Retinal pigment epithelial cell (primary cell): ENCODE results near the gene PKIB.

Source experiments
- DNase-seq: peaks from one replicate; pipeline ENCODE4 v3.0.0-alpha.2; 2010; ENCODE audit warnings: low read depth
- H3K4me3 ChIP-seq: 2 replicates; pipeline ENCODE4 v1.5.1; 2011; ENCODE audit warnings: mild to moderate bottlenecking, low read length, control low read depth, moderate library complexity
- CTCF ChIP-seq: conservative IDR thresholded peaks from 2 replicates; pipeline ENCODE4 v1.5.1; 2011; ENCODE audit warnings: low read depth, low read length, control low read depth, inconsistent platforms

The PKIB gene

GRCh38 chr6:122604676-122605075 lies 5.5 kb upstream of the PKIB start:
- TF ChIP-seq CTCF = no peak
- DNase-seq = no peak
- H3K4me3 ChIP-seq = no peak overlapping the region

- DNase-seq = no peak
- peak; percentile 21 for TF ChIP-seq CTCF
- peak overlapping the region; percentile 85 for H3K4me3 ChIP-seq
These were observed 668 bp downstream of the PKIB start for GRCh38 chr6:122610690-122611455.

- TF ChIP-seq CTCF = no peak
- no peak overlapping the region for H3K4me3 ChIP-seq
- DNase-seq = no peak
These were observed 2.6 kb downstream of the PKIB start for GRCh38 chr6:122612838-122613237.

GRCh38 chr6:122614303-122614702 lies 4.1 kb downstream of the PKIB start:
- DNase-seq = no peak
- no peak overlapping the region for H3K4me3 ChIP-seq
- TF ChIP-seq CTCF = no peak

- H3K4me3 ChIP-seq = no peak overlapping the region
- no peak for TF ChIP-seq CTCF
These were observed 5.2 kb downstream of the PKIB start for GRCh38 chr6:122615409-122615808.

GRCh38 chr6:122616877-122617276 lies 6.7 kb downstream of the PKIB start:
- TF ChIP-seq CTCF = no peak
- DNase-seq = no peak
- H3K4me3 ChIP-seq = no peak overlapping the region

More at GRCh38 chr6:122615409-122615808, 5.2 kb downstream of the PKIB start:
- no peak for DNase-seq

GRCh38 chr6:122619309-122619708 lies 9.1 kb downstream of the PKIB start:
- no peak for TF ChIP-seq CTCF
- DNase-seq = no peak
- no peak overlapping the region for H3K4me3 ChIP-seq
